GM10266 (cell line): Measurements from ENCODE around the gene MRAS.

Source experiments
- DNase-seq: peaks from one replicate; pipeline ENCODE4 v3.0.0; 2012; ENCODE audit errors: extremely low spot score
- CTCF ChIP-seq: IDR thresholded peaks from 2 replicates; pipeline ENCODE4 v1.5.1; 2012; ENCODE audit warnings: mild to moderate bottlenecking, low read depth; ENCODE audit not compliant: control insufficient read depth, insufficient read depth; ENCODE audit errors: missing control alignments

MRAS gene

GRCh38 chr3:138369151-138369900 is 20.9 kb downstream of the MRAS start:
- no peak for TF ChIP-seq CTCF
- DNase-seq: no peak

GRCh38 chr3:138370321-138370720 is 21.9 kb downstream of the MRAS start:
- TF ChIP-seq CTCF: no peak
- no peak for DNase-seq

- no peak for TF ChIP-seq CTCF
- DNase-seq: peak; percentile 75
Measured at GRCh38 chr3:138371070-138371965, 22.9 kb downstream of the MRAS start.

- no peak for DNase-seq
- no peak for TF ChIP-seq CTCF
Measured at GRCh38 chr3:138373087-138373735, 24.8 kb downstream of the MRAS start.

- TF ChIP-seq CTCF: no peak
- no peak for DNase-seq
Measured at GRCh38 chr3:138373736-138374094, 25.3 kb downstream of the MRAS start.

GRCh38 chr3:138374573-138375134 is 26.3 kb downstream of the MRAS start:
- TF ChIP-seq CTCF: no peak
- DNase-seq: no peak
